SJCRH30 (cell line): ENCODE measurements around the gene SLC27A5. TPM values are rescaled to one million over a fixed set of nuclear protein-coding genes. Genes with fewer than 3 reads are reported as not detected.
"Not testable (repeated sequence)": the region's sequence is repeated elsewhere in the genome, so short reads cannot be mapped to it uniquely, and the experiment has no call there.

Experiments used
- DNase-seq, 2 experiments: peaks; one replicate each; pipeline ENCODE4 v3.0.0-alpha.2; 2015 to 2020
- H3K27ac ChIP-seq: fragments of 250-450 bp; sonication (Bioruptor Pico); 2 replicates; pipeline ENCODE4 v1.5.1; 2020; ENCODE audit warnings: mild to moderate bottlenecking, moderate library complexity
- H3K27me3 ChIP-seq: fragments of 250-450 bp; sonication (Bioruptor Pico); 2 replicates; pipeline ENCODE4 v1.5.1; 2020; ENCODE audit warnings: mild to moderate bottlenecking, moderate library complexity
- H3K36me3 ChIP-seq: fragments of 250-450 bp; sonication (Bioruptor Pico); 2 replicates; pipeline ENCODE4 v1.5.1; 2020; ENCODE audit warnings: mild to moderate bottlenecking, moderate library complexity
- H3K4me1 ChIP-seq: fragments of 250-450 bp; sonication (Bioruptor Pico); 2 replicates; pipeline ENCODE4 v1.5.1; 2020; ENCODE audit warnings: mild to moderate bottlenecking, moderate library complexity
- H3K4me3 ChIP-seq: fragments of 250-450 bp; sonication (Bioruptor Pico); 2 replicates; pipeline ENCODE4 v1.5.1; 2020; ENCODE audit warnings: mild to moderate bottlenecking, moderate library complexity
- H3K9me3 ChIP-seq: fragments of 250-450 bp; sonication (Bioruptor Pico); replicated peaks from 2 replicates; pipeline ENCODE4 v1.5.1; 2020; ENCODE audit warnings: mild to moderate bottlenecking, moderate library complexity
- total RNA-seq: library from RNA; depleted of rRNA; stranded (reverse); fragments of >200 nt; shearing (Covaris generic); gene quantifications from 2 replicates; pipeline ENCODE4 v1.2.3, GENCODE V29; 2014

The SLC27A5 gene
- total RNA-seq, 1 experiment from 2014 or later = 1.0 TPM

DNA sequence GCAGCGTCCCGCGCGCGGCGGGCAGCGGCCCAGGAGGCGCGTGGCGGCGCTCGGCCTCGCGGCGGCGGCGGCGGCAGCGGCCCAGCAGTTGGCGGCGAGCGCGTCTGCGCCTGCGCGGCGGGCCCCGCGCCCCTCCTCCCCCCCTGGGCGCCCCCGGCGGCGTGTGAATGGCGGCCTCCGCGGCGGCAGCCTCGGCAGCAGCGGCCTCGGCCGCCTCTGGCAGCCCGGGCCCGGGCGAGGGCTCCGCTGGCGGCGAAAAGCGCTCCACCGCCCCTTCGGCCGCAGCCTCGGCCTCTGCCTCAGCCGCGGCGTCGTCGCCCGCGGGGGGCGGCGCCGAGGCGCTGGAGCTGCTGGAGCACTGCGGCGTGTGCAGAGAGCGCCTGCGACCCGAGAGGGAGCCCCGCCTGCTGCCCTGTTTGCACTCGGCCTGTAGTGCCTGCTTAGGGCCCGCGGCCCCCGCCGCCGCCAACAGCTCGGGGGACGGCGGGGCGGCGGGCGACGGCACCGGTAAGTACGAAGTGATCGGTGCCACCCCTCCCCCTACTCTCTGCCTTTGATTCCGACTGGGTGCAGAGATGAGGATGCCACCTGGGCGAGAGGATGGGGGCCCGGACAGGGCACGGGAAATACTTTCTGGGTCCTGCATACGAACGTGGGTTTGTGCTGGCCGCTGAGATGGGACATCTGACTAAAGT lies 32.9 kb upstream of the SLC27A5 start:
- Histone ChIP-seq H3K9me3 (no peaks in the 10 kb centered on the region), H3K27ac (peak overlapping the region; percentile 75), H3K4me3 (peak overlapping the region; percentile 99), H3K27me3 (no peaks in the 10 kb centered on the region; the same call in 1 of the 2 replicates), H3K36me3 (peaks cover 49% of the 10 kb centered on the region), H3K4me1 (peaks cover 7% of the 10 kb centered on the region; the same call in 1 of the 2 replicates)
- DNase-seq = peak in 1 of 2 experiments; percentile 63

DNA sequence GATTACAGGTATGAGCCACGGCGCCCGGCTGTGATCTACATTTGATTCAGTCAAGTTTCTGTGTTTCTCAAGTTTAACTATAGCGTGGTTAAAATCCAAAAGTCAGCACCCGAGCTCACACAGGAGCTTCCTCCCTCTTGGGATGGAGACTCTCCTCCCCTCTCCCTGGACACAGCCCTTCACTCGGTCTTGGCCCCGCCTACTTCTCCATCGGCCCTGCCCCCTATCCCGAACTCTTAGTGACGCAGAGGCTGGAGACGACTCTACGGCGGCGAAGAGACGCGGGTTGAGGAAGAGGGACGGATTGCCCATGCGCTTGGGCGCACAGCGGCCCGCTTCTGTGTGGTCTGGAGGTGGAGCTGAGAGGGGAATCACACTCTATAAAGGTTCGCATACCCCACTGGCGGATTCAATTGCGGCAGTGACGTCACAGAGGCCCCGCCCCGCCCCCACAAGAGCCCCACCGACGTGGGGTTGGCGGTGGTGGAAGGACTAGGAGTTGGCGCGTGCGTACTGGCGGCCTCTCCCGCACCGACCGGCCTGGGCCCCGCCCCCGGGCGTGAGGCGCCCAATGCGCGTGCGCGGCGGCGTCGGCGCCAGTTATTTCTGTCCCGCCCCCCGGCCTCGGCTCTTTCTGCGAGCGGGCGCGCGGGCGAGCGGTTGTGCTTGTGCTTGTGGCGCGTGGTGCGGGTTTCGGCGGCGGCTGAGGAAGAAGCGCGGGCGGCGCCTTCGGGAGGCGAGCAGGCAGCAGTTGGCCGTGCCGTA lies 32.2 kb upstream of the SLC27A5 start, which contains the start of gene TRIM28:
Gene TRIM28 (plus strand): TSS at position 239 of the 765 bp plus-strand sequence. CDS start 694 bp downstream, outside the sequence.
- DNase-seq = peak; percentile 99
- Histone ChIP-seq H3K36me3 (peaks cover 41% of the 10 kb centered on the region), H3K9me3 (no peaks in the 10 kb centered on the region)

DNA sequence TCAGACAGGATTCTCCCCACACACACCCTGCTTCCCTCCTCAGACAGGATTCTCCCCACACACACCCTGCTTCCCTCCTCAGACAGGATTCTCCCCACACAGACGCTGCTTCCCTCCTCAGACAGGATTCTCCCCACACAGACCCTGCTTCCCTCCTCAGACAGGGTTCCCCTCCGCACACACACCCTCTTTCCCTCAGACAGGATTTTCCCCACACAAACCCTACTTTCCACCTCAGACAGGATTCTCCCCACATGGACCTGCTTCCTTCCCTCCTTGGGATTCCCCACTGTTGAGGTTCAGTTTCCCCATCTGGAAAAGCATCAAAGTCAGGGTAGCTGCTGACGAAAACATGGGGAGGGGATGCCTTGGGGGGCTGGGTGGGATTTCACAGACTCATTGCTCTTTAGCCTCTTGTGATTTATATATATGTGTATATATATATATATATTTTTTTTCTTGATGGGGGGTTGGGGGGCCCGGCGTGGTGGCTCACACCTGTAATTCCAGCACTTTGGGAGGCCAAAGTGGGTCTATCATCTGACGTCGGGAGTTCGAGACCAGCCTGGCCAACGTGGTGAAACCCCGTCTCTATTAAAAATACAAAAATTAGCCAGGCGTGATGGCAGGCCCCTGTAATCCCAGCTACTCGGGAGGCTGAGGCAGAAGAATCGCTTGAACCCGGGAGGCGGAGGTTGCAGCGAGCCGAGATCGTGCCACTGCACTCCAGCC lies 31.0 kb upstream of the SLC27A5 start:
- H3K27me3 ChIP-seq, H3K4me1 ChIP-seq, H3K27ac ChIP-seq, DNase-seq, H3K9me3 ChIP-seq: not testable (repeated sequence)
- Histone ChIP-seq H3K4me3 (peak overlapping the region; percentile 99), H3K36me3 (peaks cover 29% of the 10 kb centered on the region)

More for the DNA sequence above, 32.2 kb upstream of the SLC27A5 start, which contains the start of gene TRIM28:
- peak within 1 kb of the TSS; percentile 99 for H3K4me3 ChIP-seq
- peaks cover 7% of the 10 kb centered on the region; the same call in 1 of the 2 replicates for H3K4me1 ChIP-seq
- no peaks in the 10 kb centered on the region; the same call in 1 of the 2 replicates for H3K27me3 ChIP-seq
- peak within 1 kb of the TSS; percentile 75 for H3K27ac ChIP-seq

DNA sequence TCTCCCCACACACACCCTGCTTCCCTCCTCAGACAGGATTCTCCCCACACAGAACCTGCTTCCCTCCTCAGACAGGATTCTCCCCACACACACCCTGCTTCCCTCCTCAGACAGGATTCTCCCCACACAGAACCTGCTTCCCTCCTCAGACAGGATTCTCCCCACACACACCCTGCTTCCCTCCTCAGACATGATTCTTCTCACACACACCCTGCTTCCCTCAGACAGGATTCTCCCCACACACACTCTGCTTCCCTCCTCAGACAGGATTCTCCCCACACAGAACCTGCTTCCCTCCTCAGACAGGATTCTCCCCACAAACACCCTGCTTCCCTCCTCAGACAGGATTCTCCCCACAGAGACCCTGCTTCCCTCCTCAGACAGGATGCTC lies 27.4 kb upstream of the SLC27A5 start:
- not testable (repeated sequence) for H3K36me3 ChIP-seq, H3K27ac ChIP-seq, H3K27me3 ChIP-seq, H3K9me3 ChIP-seq, H3K4me1 ChIP-seq, H3K4me3 ChIP-seq, DNase-seq

DNA sequence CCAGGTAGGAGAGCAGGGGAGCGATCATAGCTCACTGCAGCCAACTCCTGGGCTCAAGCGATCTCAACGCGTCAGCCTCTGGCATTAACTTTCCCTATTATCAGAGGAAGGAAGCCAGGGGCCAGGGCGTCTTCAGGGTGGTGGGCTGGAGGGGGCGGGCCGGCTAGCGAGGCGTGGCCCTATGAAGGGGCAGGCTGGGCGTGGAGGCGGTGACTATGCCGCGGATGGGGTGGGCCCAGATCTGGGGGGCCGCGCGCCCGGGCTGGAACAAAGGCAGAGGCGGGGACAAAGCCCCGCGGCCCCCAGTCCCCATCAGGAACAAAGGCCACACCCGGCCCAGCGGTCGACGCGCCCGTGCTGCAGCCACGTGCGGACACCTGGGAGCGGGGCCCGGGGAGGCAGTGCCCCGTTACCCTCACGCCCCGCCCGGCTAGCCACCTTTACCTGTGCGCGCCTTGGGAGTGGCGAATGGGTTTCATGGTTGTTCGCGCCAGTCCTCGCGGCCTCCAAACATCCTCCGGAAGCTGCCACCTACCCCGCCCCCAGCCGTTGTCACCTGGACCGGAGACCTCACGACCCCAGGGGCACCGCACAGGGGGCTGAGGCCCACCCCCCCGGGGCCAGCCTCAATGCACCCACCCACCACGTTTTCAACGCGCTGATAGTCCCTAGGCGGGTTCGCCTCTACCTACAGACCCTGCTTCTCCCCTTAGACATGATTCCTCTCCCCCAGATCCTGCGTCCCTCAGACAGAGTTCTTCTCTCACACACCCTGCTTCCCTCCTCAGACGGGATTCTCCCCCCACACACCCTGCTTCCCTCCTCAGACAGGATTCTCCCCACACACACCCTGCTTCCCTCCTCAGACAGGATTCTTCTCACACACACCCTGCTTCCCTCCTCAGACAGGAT lies 26.7 kb upstream of the SLC27A5 start:
- no peak for DNase-seq
- Histone ChIP-seq H3K27me3 (no peaks in the 10 kb centered on the region), H3K27ac (no peak overlapping the region), H3K4me3 (no peak overlapping the region), H3K9me3 (no peaks in the 10 kb centered on the region), H3K36me3 (no peaks in the 10 kb centered on the region), H3K4me1 (no peaks in the 10 kb centered on the region)

DNA sequence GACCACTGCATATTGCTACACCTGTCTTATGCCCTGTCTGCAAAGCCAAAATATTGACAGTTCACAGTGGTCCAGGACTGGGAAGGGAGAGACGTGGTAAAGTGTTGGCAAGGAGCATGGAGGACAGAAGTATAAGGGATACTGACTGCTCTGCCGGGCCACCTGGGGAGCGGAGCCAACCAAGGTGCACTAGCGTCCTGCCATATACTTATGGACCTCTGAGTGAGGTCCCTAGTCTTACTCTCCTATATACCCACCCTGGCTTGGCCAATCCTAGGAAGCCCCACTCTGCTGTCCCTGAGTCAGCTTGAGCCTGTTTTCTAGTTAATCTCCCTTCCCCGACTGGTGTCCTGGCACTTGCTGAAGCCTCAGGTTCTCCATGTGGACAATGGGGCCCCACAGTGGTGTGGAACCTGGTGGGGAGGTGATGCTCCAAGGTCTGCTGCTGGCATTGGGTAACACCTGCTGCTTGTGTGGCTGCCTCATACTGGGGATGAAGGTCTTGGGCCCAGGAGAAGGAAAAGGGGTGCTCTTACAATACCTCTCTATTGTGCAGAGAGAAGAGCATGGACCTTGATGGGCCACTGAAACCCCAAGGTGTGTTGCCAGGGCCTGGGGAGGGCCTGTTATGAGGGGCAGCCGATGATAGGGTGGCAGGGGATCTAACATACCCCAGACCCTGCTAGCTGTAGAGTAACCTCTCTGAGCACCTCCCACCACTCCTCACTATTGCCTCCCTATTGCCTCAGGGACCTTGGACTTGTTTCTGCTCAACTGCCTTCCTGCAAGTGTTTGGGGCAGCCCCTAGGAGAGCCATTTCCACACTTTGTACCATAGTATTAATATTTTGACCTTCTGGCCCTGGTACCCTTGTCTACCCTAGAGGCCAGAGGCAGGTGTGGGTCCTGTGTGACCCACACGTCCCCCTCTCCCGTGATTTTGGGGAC lies 25.3 kb upstream of the SLC27A5 start:
- Histone ChIP-seq H3K4me3 (no peak overlapping the region), H3K27ac (no peak overlapping the region), H3K4me1 (no peaks in the 10 kb centered on the region), H3K9me3 (no peaks in the 10 kb centered on the region), H3K36me3 (no peaks in the 10 kb centered on the region), H3K27me3 (no peaks in the 10 kb centered on the region)
- no peak for DNase-seq

DNA sequence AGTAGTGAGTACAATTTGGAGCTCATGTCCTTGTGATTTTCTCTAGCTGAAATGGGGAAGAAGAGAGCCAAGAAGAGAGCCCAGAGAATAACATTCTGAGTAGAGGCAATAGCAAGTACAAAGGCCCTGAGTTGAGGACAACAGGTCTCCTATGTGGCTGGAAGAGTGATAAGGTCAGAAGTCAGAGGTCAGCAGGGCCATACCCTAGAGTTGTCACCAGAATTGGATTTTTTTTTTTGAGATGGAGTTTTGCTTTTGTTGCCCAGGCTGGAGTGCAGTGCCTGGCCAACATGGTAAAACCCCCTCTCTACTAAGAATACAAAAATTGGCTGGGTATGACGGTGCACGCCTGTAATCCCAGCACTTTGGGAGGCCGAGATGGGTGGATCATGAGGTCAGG lies 24.1 kb upstream of the SLC27A5 start:
- no peaks in the 10 kb centered on the region for H3K27me3 ChIP-seq
- no peak overlapping the region for H3K4me3 ChIP-seq
- DNase-seq = no peak
- no peak overlapping the region for H3K27ac ChIP-seq
- H3K36me3 ChIP-seq = no peaks in the 10 kb centered on the region
- no peaks in the 10 kb centered on the region for H3K9me3 ChIP-seq
- H3K4me1 ChIP-seq = no peaks in the 10 kb centered on the region

DNA sequence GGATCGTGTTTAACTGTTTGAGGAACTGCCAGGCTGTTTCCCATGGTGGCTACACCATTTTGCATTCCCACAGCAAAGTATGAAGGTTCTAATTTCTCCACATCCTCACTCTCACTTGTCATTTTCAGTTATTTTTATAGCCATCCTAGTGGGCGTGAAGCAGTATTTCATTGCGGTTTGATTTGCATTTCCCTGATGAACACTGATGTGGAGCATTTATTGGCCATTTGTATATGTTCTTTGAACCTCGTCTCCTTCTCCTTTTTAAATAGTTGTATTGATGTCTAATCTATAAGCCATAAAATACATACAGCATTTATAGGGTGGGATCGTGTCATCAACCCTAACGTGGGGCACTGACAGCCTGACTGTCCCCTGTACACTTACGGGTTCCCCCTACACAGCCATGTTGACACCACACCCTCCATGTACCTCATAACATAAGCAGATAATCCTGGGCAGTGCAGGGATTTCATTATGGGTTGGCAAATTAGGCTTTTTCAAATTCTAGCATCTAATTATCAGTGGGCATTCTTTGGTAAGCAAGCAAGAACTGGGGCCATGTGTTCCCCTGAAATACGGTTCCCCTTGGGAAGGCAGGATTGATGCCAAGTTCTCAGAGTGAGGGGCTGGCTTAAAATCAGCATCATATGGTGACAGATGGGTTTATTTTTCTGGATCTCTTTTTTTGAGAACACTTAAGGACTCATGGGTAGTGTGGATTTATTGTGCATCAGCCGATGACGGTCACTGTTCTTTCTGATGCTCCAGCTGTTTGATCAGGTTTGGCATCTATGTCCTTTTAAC lies 19.4 kb upstream of the SLC27A5 start:
- H3K27ac ChIP-seq = no peak overlapping the region
- H3K4me1 ChIP-seq = no peaks in the 10 kb centered on the region
- DNase-seq = no peak
- H3K36me3 ChIP-seq = no peaks in the 10 kb centered on the region
- H3K4me3 ChIP-seq = no peak overlapping the region
- H3K27me3 ChIP-seq = no peaks in the 10 kb centered on the region
- no peaks in the 10 kb centered on the region for H3K9me3 ChIP-seq

DNA sequence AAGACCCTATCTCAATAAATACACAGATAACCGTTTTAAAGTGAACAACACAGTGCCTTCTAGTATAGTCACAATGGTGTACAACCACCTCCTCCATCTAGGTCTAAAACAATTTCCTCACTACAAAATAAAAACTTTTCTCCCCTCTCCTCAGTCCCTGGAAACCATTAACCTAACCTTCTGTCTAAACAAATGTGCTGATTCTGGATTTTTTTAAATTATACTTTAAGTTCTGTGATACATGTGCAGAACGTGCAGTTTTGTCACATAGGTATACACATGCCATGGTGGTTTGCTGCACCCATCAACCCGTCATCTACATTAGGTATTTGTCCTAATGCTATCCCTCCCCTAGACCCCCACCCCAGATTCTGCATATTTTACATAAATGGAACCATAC lies 17.6 kb upstream of the SLC27A5 start:
- Histone ChIP-seq H3K4me1 (no peaks in the 10 kb centered on the region), H3K4me3 (no peak overlapping the region), H3K27me3 (no peaks in the 10 kb centered on the region), H3K27ac (no peak overlapping the region), H3K36me3 (no peaks in the 10 kb centered on the region), H3K9me3 (no peaks in the 10 kb centered on the region)
- DNase-seq = no peak

DNA sequence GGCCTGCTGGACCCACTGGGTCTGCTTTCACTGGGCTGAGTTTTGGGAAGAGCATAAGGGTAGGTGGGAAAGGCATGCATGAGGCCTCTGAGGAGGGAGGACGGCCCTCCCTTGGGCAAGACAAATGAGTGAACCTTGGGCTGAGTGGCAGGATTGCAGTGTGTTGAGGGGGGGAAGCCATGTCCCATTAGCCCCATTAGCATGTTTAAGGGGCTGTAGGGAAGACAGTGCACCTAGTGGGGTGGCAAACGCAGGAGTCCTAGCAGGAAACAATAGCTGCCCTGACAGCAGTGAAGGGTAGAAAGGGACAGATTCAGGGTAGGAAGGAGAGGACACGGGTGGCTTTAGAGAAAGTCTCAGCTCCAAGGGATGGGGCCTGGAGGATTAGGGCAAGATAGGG lies 10.9 kb upstream of the SLC27A5 start:
- no peak overlapping the region for H3K27ac ChIP-seq
- H3K27me3 ChIP-seq = no peaks in the 10 kb centered on the region
- H3K4me1 ChIP-seq = no peaks in the 10 kb centered on the region
- no peak overlapping the region for H3K4me3 ChIP-seq
- no peak for DNase-seq
- no peaks in the 10 kb centered on the region for H3K36me3 ChIP-seq
- no peaks in the 10 kb centered on the region for H3K9me3 ChIP-seq

DNA sequence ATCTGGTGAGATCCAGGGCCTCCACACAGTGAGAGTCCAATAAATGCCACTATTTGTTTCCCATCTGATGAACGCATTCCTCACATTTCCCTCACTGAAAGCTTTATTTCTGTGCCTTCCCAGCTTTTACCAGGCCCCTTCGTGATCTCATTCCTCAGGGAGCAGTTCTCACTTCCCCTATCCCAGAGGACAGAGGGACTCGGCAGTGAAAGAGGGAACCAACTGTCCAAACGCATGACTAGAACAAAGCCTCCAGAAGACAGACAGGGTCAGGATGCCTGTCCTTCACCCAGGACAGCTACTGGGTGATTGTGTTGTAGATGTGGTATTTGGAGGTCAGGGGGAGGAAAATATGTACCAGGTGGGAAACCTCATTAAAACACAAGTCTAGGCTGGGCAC lies 9.9 kb upstream of the SLC27A5 start:
- no peaks in the 10 kb centered on the region for H3K36me3 ChIP-seq
- no peak for DNase-seq
- H3K4me1 ChIP-seq = no peaks in the 10 kb centered on the region
- H3K4me3 ChIP-seq = no peak overlapping the region
- H3K27me3 ChIP-seq = no peaks in the 10 kb centered on the region
- no peaks in the 10 kb centered on the region for H3K9me3 ChIP-seq
- H3K27ac ChIP-seq = no peak overlapping the region

DNA sequence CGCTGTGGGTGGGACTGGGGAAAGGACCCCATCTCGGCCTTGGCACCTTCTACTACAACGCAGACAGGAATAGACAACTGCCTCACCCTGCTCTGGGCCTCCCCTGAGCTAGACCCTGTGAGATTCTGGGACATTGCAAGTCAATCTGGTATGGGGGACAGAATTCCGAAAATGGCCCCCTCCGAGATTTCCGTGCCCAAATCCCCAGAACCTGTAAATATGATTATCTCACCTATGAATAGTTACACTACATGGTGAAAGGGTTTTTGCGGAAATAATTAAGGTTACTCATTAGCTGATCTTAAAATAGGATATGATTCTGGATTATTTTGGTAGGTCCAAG lies 8.4 kb upstream of the SLC27A5 start:
- H3K4me3 ChIP-seq = peak overlapping the region; percentile 75
- H3K36me3 ChIP-seq = no peaks in the 10 kb centered on the region; the same call in 1 of the 2 replicates
- DNase-seq = no peak
- peak overlapping the region; percentile 67 for H3K27ac ChIP-seq
- H3K9me3 ChIP-seq = no peaks in the 10 kb centered on the region
- H3K27me3 ChIP-seq = no peaks in the 10 kb centered on the region
- no peaks in the 10 kb centered on the region for H3K4me1 ChIP-seq
